Lower leg skin (tissue), 3 donors: Measurements from ENCODE around the gene L3MBTL3.
"Not testable (repeated sequence)": the region's sequence is repeated elsewhere in the genome, so short reads cannot be mapped to it uniquely, and the experiment has no call there.

Experiments used
- POLR2A ChIP-seq, 2 donors: fragments of 450-650 bp; IDR thresholded peaks; one replicate each; pipeline ENCODE4 v1.6.1; 2016 to 2017; ENCODE audit warnings: antibody characterized with exemption in 2 of 2, mild to moderate bottlenecking in 1 of 2, moderate library complexity in 1 of 2
- TF ChIP-seq, protein P1 (sequence below), 3 donors: fragments of 450-650 bp; IDR thresholded peaks; one replicate each; pipeline ENCODE4 v1.5.1; 2016; ENCODE audit warnings: antibody characterized with exemption in 3 of 3, mild to moderate bottlenecking in 3 of 3, moderate library complexity in 2 of 3

GRCh38 chr6:130149016-130149415, 130.6 kb downstream of the L3MBTL3 start:
- TF ChIP-seq, protein P1, sequence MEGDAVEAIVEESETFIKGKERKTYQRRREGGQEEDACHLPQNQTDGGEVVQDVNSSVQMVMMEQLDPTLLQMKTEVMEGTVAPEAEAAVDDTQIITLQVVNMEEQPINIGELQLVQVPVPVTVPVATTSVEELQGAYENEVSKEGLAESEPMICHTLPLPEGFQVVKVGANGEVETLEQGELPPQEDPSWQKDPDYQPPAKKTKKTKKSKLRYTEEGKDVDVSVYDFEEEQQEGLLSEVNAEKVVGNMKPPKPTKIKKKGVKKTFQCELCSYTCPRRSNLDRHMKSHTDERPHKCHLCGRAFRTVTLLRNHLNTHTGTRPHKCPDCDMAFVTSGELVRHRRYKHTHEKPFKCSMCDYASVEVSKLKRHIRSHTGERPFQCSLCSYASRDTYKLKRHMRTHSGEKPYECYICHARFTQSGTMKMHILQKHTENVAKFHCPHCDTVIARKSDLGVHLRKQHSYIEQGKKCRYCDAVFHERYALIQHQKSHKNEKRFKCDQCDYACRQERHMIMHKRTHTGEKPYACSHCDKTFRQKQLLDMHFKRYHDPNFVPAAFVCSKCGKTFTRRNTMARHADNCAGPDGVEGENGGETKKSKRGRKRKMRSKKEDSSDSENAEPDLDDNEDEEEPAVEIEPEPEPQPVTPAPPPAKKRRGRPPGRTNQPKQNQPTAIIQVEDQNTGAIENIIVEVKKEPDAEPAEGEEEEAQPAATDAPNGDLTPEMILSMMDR (IDR thresholded peaks at IDR 0.05), result not testable (repeated sequence)
- not testable (repeated sequence) for TF ChIP-seq POLR2A (IDR thresholded peaks at IDR 0.05)
